HCT116 (cell line): Measurements from ENCODE around the gene CASK. TPM values are rescaled to one million over a fixed set of nuclear protein-coding genes. Genes with fewer than 3 reads are reported as not detected.

Experiments used
- ATAC-seq: fragments of 200-7000 bp; cut with Tn5 transposase; 2 replicates; pipeline ENCODE4 v1.9.1; 2020; ENCODE audit warnings: mild to moderate bottlenecking, moderate library complexity
- BruUV-seq: library from RNA; stranded (reverse); fragments of 400-500 nt; replicated peaks from 2 replicates; lab custom pipeline; 2021; lab: Mats Ljungman, UMichigan
- CTCF ChIA-PET: fragments of 300-600 bp; sonication (Branson Sonifier 250); formaldehyde crosslinking; loops from one replicate; lab custom pipeline; 2021; ENCODE audit warnings: antibody characterized with exemption; lab: Charles Lee
- POLR2A ChIA-PET: fragments of 300-600, 350-600 bp; sonication (Branson Sonifier 250); formaldehyde crosslinking; loops from one replicate; lab custom pipeline; 2021; ENCODE audit warnings: antibody characterized with exemption; lab: Charles Lee
- RAD21 ChIA-PET, 2 experiments: fragments of 300-600 bp; sonication (Branson Sonifier 250); formaldehyde crosslinking; loops; one replicate each; lab custom pipeline; 2023; ENCODE audit warnings: low total read pairs in 2 of 2; ENCODE audit not compliant: uncharacterized antibody in 2 of 2, unreplicated experiment in 2 of 2, low non-redundant PET in 1 of 2; lab: Charles Lee
- DNase-seq: peaks from one replicate; pipeline ENCODE4 v3.0.0-alpha.2; 2010; ENCODE audit warnings: low read depth, low spot score
- H2AFZ ChIP-seq: fragments of 200-600 bp; shearing (Covaris generic), sonication (generic); 2 replicates; pipeline ENCODE4 v1.6.1; 2017; ENCODE audit warnings: low read depth, mixed run types, mixed read lengths, antibody characterized with exemption, low read length; ENCODE audit not compliant: poor library complexity, severe bottlenecking
- H3K27ac ChIP-seq: 2 replicates; pipeline ENCODE4 v1.5.1; 2012; ENCODE audit warnings: low read depth, low read length
- H3K27me3 ChIP-seq: fragments of 200-600 bp; sonication (generic); 2 replicates; pipeline ENCODE4 v1.6.1; 2016; ENCODE audit warnings: mixed run types, low read length, mixed read lengths; ENCODE audit not compliant: insufficient read depth
- H3K36me3 ChIP-seq, 2 experiments: fragments of 200-500 bp in 1 of 2; fragments of 200-600 bp in 1 of 2; sonication (Bioruptor generic) in 1 of 2; sonication (generic) in 1 of 2; 2 replicates each; pipeline versions ENCODE4 v1.5.1 to v1.6.1; 2014 to 2016; ENCODE audit warnings: low read length in 2 of 2, inconsistent platforms in 1 of 2, mixed read lengths in 1 of 2, mixed run types in 1 of 2; ENCODE audit not compliant: insufficient read depth in 2 of 2, control insufficient read depth in 1 of 2
- H3K4me1 ChIP-seq, 2 experiments: fragments of 200-600 bp in 1 of 2; sonication (generic) in 1 of 2; 2 replicates each; pipeline versions ENCODE4 v1.5.1 to v1.6.1; 2012 to 2017; ENCODE audit warnings: low read length in 2 of 2, inconsistent platforms in 1 of 2, mild to moderate bottlenecking in 1 of 2, mixed read lengths in 1 of 2, mixed run types in 1 of 2, moderate library complexity in 1 of 2; ENCODE audit not compliant: insufficient read depth in 2 of 2, control insufficient read depth in 1 of 2
- H3K4me2 ChIP-seq: fragments of 200-600 bp; sonication (generic); 2 replicates; pipeline ENCODE4 v1.6.1; 2017; ENCODE audit warnings: mixed run types, low read length, mixed read lengths
- H3K4me3 ChIP-seq, 2 experiments: fragments of 200-600 bp in 1 of 2; sonication (generic) in 1 of 2; replicated peaks in 1 of 2; 2 replicates each; pipeline ENCODE4 v1.5.1; 2011 to 2016; ENCODE audit warnings: low read length in 2 of 2, control low read depth in 1 of 2, low read depth in 1 of 2, mild to moderate bottlenecking in 1 of 2, mixed read lengths in 1 of 2, mixed run types in 1 of 2
- H3K79me2 ChIP-seq: fragments of 200-600 bp; sonication (generic); 2 replicates; pipeline ENCODE4 v1.6.1; 2017; ENCODE audit warnings: mild to moderate bottlenecking, mixed run types, low read length, moderate library complexity, mixed read lengths; ENCODE audit not compliant: insufficient read depth
- H3K9ac ChIP-seq: fragments of 200-600 bp; sonication (generic); 2 replicates; pipeline ENCODE4 v1.6.1; 2016; ENCODE audit warnings: low read length, mixed read lengths
- H3K9me2 ChIP-seq: fragments of 200-600 bp; sonication (generic), shearing (Covaris generic); 2 replicates; pipeline ENCODE4 v1.6.1; 2017; ENCODE audit warnings: mixed run types, mild to moderate bottlenecking, moderate library complexity; ENCODE audit not compliant: insufficient read depth
- H3K9me3 ChIP-seq, 2 experiments: fragments of 200-500 bp in 1 of 2; fragments of 200-600 bp in 1 of 2; sonication (Bioruptor generic) in 1 of 2; sonication (generic) in 1 of 2; 2 replicates each; pipeline ENCODE4 v1.6.1; 2014 to 2017; ENCODE audit warnings: low read length in 2 of 2, mixed read lengths in 2 of 2, inconsistent platforms in 1 of 2, low read depth in 1 of 2, mild to moderate bottlenecking in 1 of 2, mixed run types in 1 of 2, moderate library complexity in 1 of 2; ENCODE audit not compliant: control insufficient read depth in 1 of 2, insufficient read depth in 1 of 2
- H4K20me1 ChIP-seq: fragments of 200-600 bp; sonication (generic), shearing (Covaris generic); 2 replicates; pipeline ENCODE4 v1.6.1; 2017; ENCODE audit warnings: mixed run types, mild to moderate bottlenecking, moderate library complexity; ENCODE audit not compliant: insufficient read depth
- CEBPB ChIP-seq: IDR thresholded peaks from 2 replicates; pipeline ENCODE4 v1.6.1; 2012; ENCODE audit warnings: low read depth
- CTCF ChIP-seq, 3 experiments: fragments of 200-600 bp in 1 of 3; sonication (generic) in 1 of 3; IDR thresholded peaks in 2 of 3; conservative IDR thresholded peaks in 1 of 3; 2 replicates each; pipeline ENCODE4 v1.5.1; 2012 to 2017; ENCODE audit warnings: low read depth in 2 of 3, low read length in 2 of 3, antibody characterized with exemption in 1 of 3, borderline replicate concordance in 1 of 3, control low read depth in 1 of 3, mild to moderate bottlenecking in 1 of 3, mixed read lengths in 1 of 3, mixed run types in 1 of 3, moderate library complexity in 1 of 3; ENCODE audit not compliant: insufficient read depth in 1 of 3
- ELF1 ChIP-seq: IDR thresholded peaks from 2 replicates; pipeline ENCODE4 v1.6.1; 2012; ENCODE audit warnings: low read depth, borderline replicate concordance
- EZH2phosphoT487 ChIP-seq: fragments of 200-600 bp; IDR thresholded peaks from 2 replicates; pipeline ENCODE4 v1.6.1; 2018; ENCODE audit warnings: antibody characterized with exemption, borderline replicate concordance
- FOSL1 ChIP-seq: IDR thresholded peaks from 2 replicates; pipeline ENCODE4 v1.6.1; 2012; ENCODE audit warnings: low read depth
- JUND ChIP-seq: IDR thresholded peaks from 2 replicates; pipeline ENCODE4 v1.6.1; 2012
- POLR2AphosphoS5 ChIP-seq: IDR thresholded peaks from 2 replicates; pipeline ENCODE4 v1.6.1; 2011; ENCODE audit warnings: mild to moderate bottlenecking, low read depth, low read length, moderate library complexity
- RAD21 ChIP-seq: IDR thresholded peaks from 2 replicates; pipeline ENCODE4 v1.6.1; 2012; ENCODE audit warnings: low read depth, mild to moderate bottlenecking
- SIN3A ChIP-seq: IDR thresholded peaks from 2 replicates; pipeline ENCODE4 v1.6.1; 2012; ENCODE audit warnings: low read depth
- SRF ChIP-seq: IDR thresholded peaks from 2 replicates; pipeline ENCODE4 v1.6.1; 2012; ENCODE audit warnings: low read depth
- ZNF274 ChIP-seq: fragments of 200-500 bp; sonication (Bioruptor generic); IDR thresholded peaks from 2 replicates; pipeline ENCODE4 v1.6.1; 2014; ENCODE audit warnings: mild to moderate bottlenecking, low read depth, low read length, inconsistent platforms
- intact Hi-C: fragments of 100-400 bp; cut with micrococcal nuclease; formaldehyde crosslinking; loops from 2 replicates; pipeline ENCODE4 v1.10.0; 2022
- total RNA-seq: library from RNA; stranded (reverse); gene quantifications from one replicate; pipeline ENCODE4 v1.2.1, GENCODE V29; 2021; ENCODE audit not compliant: unreplicated experiment
- TF ChIP-seq, protein P1 (sequence below): IDR thresholded peaks from 2 replicates; pipeline ENCODE4 v1.6.1; 2011; ENCODE audit warnings: mild to moderate bottlenecking, low read length, moderate library complexity; ENCODE audit not compliant: insufficient replicate concordance; ENCODE audit errors: extremely low read depth
- TF ChIP-seq, protein P2 (sequence below): IDR thresholded peaks from 2 replicates; pipeline ENCODE4 v1.6.1; 2012
- TF ChIP-seq, protein P3 (sequence below): IDR thresholded peaks from 2 replicates; pipeline ENCODE4 v1.6.1; 2012; ENCODE audit warnings: low read depth

The CASK gene
- total RNA-seq, 1 experiment from 2014 or later, result 39.0 TPM

DNA sequence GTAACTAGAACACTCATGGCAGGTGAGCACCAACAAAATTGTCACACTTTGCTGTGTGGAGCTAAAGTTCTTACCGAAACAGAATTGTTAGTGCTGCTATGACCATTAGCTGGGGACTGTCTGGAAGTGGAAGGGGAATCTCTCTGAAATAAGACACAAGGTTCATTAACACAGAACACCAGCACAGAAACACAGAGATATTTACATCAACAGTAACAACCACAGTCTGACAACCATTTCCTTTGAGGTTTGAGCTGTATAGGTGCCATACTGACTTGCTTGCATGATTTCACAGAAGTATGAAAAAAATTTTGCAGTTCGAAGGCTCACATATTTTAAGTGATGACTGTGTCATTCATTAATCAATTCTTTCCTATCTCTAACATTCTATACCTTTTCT, 366.4 kb downstream of the CASK start:
- Histone ChIP-seq H3K79me2 (no peaks in the 10 kb centered on the region), H3K4me3 (no peak overlapping the region), H4K20me1 (no peaks in the 10 kb centered on the region; the same call in 1 of the 2 replicates), H3K36me3 (no peaks in the 10 kb centered on the region), H3K9ac (no peak overlapping the region), H3K4me1 (no peaks in the 10 kb centered on the region), H3K9me2 (no peaks in the 10 kb centered on the region), H3K27me3 (no peaks in the 10 kb centered on the region), H3K4me2 (no peak overlapping the region), H3K9me3 (no peaks in the 10 kb centered on the region), H3K27ac (no peak overlapping the region), H2AFZ (no peak overlapping the region)
- DNase-seq (no peak), ATAC-seq (no peak)
- intact Hi-C loops, result no loop called here
- BruUV-seq, result no TSS peak
- ChIA-PET CTCF (no interaction called here), POLR2A (no interaction called here), RAD21 (no interaction called here)
- TF ChIP-seq CEBPB, result no peak

DNA sequence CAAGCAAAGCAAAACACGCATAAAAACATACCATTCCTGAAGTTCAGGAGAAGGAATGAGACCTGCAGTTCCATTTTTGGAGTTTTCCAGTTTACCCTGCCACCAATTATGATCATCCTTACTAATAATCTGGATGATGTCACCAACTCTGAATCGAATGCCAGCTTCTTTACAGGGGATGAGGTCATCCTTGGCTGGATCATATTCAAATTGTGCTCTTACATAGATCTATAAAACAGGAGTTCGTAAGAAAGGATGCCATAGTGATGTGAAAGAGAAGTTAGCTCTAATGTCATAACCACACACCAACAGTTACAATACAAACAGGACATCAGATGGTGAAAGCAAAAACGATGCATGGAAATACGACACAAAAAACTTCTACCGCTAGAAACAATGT, 369.7 kb downstream of the CASK start:
- Histone ChIP-seq H3K4me1 (no peaks in the 10 kb centered on the region), H3K9me2 (no peaks in the 10 kb centered on the region), H3K9ac (no peak overlapping the region), H3K79me2 (no peaks in the 10 kb centered on the region), H3K9me3 (no peaks in the 10 kb centered on the region), H3K27ac (no peak overlapping the region), H3K4me2 (no peak overlapping the region), H4K20me1 (no peaks in the 10 kb centered on the region), H3K4me3 (no peak overlapping the region), H2AFZ (no peak overlapping the region), H3K36me3 (no peaks in the 10 kb centered on the region), H3K27me3 (no peaks in the 10 kb centered on the region)
- POLR2A ChIA-PET, result no interaction called here
- intact Hi-C loops, result no loop called here
- RAD21 ChIA-PET, result no interaction called here
- no peak for DNase-seq
- ATAC-seq, result no peak
- no TSS peak for BruUV-seq
- CTCF ChIA-PET, result no interaction called here
- TF ChIP-seq, protein P1, sequence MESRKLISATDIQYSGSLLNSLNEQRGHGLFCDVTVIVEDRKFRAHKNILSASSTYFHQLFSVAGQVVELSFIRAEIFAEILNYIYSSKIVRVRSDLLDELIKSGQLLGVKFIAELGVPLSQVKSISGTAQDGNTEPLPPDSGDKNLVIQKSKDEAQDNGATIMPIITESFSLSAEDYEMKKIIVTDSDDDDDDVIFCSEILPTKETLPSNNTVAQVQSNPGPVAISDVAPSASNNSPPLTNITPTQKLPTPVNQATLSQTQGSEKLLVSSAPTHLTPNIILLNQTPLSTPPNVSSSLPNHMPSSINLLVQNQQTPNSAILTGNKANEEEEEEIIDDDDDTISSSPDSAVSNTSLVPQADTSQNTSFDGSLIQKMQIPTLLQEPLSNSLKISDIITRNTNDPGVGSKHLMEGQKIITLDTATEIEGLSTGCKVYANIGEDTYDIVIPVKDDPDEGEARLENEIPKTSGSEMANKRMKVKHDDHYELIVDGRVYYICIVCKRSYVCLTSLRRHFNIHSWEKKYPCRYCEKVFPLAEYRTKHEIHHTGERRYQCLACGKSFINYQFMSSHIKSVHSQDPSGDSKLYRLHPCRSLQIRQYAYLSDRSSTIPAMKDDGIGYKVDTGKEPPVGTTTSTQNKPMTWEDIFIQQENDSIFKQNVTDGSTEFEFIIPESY, result no peak
- no peak for TF ChIP-seq POLR2AphosphoS5
- no peak for TF ChIP-seq SRF
- TF ChIP-seq ELF1, result no peak
- no peak for TF ChIP-seq RAD21
- TF ChIP-seq, protein P2, sequence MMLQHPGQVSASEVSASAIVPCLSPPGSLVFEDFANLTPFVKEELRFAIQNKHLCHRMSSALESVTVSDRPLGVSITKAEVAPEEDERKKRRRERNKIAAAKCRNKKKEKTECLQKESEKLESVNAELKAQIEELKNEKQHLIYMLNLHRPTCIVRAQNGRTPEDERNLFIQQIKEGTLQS, result no peak
- TF ChIP-seq JUND, result no peak
- TF ChIP-seq EZH2phosphoT487, result no peak
- no peak for TF ChIP-seq SIN3A
- TF ChIP-seq, protein P3, sequence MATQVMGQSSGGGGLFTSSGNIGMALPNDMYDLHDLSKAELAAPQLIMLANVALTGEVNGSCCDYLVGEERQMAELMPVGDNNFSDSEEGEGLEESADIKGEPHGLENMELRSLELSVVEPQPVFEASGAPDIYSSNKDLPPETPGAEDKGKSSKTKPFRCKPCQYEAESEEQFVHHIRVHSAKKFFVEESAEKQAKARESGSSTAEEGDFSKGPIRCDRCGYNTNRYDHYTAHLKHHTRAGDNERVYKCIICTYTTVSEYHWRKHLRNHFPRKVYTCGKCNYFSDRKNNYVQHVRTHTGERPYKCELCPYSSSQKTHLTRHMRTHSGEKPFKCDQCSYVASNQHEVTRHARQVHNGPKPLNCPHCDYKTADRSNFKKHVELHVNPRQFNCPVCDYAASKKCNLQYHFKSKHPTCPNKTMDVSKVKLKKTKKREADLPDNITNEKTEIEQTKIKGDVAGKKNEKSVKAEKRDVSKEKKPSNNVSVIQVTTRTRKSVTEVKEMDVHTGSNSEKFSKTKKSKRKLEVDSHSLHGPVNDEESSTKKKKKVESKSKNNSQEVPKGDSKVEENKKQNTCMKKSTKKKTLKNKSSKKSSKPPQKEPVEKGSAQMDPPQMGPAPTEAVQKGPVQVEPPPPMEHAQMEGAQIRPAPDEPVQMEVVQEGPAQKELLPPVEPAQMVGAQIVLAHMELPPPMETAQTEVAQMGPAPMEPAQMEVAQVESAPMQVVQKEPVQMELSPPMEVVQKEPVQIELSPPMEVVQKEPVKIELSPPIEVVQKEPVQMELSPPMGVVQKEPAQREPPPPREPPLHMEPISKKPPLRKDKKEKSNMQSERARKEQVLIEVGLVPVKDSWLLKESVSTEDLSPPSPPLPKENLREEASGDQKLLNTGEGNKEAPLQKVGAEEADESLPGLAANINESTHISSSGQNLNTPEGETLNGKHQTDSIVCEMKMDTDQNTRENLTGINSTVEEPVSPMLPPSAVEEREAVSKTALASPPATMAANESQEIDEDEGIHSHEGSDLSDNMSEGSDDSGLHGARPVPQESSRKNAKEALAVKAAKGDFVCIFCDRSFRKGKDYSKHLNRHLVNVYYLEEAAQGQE, result no peak
- TF ChIP-seq FOSL1, result no peak
- TF ChIP-seq ZNF274, result no peak
- TF ChIP-seq CTCF (IDR thresholded peaks at IDR 0.05 in 2 of 3, conservative IDR thresholded peaks at IDR 0.05 in 1 of 3; ENCODE audit: borderline replicate concordance in 1 of 3, insufficient read depth in 1 of 3, low read depth in 2 of 3, low read length in 2 of 3), result no peak
